SU-DHL-6 (cell line): ENCODE data around the gene SNAP29.

Experiments used
- H2AFZ ChIP-seq: fragments of 200-600 bp; sonication (generic); 2 replicates; pipeline ENCODE4 v1.6.1; 2014; ENCODE audit warnings: low read depth, mild to moderate bottlenecking, moderate library complexity, mixed read lengths, antibody characterized with exemption, low read length; ENCODE audit not compliant: severe bottlenecking
- H3F3A ChIP-seq: fragments of 200-600 bp; shearing (Covaris generic); 2 replicates; pipeline ENCODE4 v1.6.0; 2016; ENCODE audit warnings: antibody characterized with exemption, mild to moderate bottlenecking; ENCODE audit not compliant: insufficient read depth
- H3K27ac ChIP-seq: fragments of 200-600 bp; sonication (generic); 2 replicates; pipeline ENCODE4 v1.5.1; 2016; ENCODE audit warnings: low read depth, mild to moderate bottlenecking, low read length, moderate library complexity, mixed read lengths
- H3K27me3 ChIP-seq: fragments of 200-600 bp; sonication (generic), shearing (Covaris generic); 2 replicates; pipeline ENCODE4 v1.6.0; 2014; ENCODE audit warnings: mild to moderate bottlenecking, low read length
- H3K36me3 ChIP-seq: fragments of 200-600 bp; sonication (generic); 2 replicates; pipeline ENCODE4 v1.6.1; 2014; ENCODE audit warnings: mild to moderate bottlenecking, low read length, mixed read lengths
- H3K4me2 ChIP-seq: fragments of 300-600, 200-600 bp; shearing (Covaris generic), sonication (generic); 2 replicates; pipeline ENCODE4 v1.6.0; 2014; ENCODE audit warnings: low read length, low read depth, mild to moderate bottlenecking; ENCODE audit not compliant: poor library complexity, severe bottlenecking
- H3K4me3 ChIP-seq: fragments of 200-600 bp; sonication (generic); 2 replicates; pipeline ENCODE4 v1.5.1; 2014; ENCODE audit warnings: antibody characterized with exemption, low read length, mild to moderate bottlenecking, mixed read lengths; ENCODE audit not compliant: insufficient read depth, poor library complexity, severe bottlenecking
- H3K79me2 ChIP-seq: fragments of 200-600 bp; sonication (generic); 2 replicates; pipeline ENCODE4 v1.6.1; 2014; ENCODE audit warnings: mild to moderate bottlenecking, low read length, moderate library complexity; ENCODE audit not compliant: insufficient read depth
- H3K9ac ChIP-seq: fragments of 200-600 bp; sonication (generic); 2 replicates; pipeline ENCODE4 v1.7.0; 2014; ENCODE audit warnings: mild to moderate bottlenecking, low read length
- H3K9me2 ChIP-seq: fragments of 200-600 bp; sonication (generic); replicated peaks from 2 replicates; pipeline ENCODE4 v1.6.1; 2014; ENCODE audit warnings: low read length; ENCODE audit not compliant: insufficient read depth
- H3K9me3 ChIP-seq: fragments of 200-600 bp; sonication (generic); 2 replicates; pipeline ENCODE4 v1.6.1; 2014; ENCODE audit warnings: low read length, mixed read lengths; ENCODE audit not compliant: insufficient read depth
- H4K20me1 ChIP-seq: fragments of 200-600 bp; sonication (generic); 2 replicates; pipeline ENCODE4 v1.6.1; 2014; ENCODE audit warnings: low read depth, mild to moderate bottlenecking, antibody characterized with exemption, low read length, moderate library complexity, mixed read lengths
- EZH2phosphoT487 ChIP-seq: fragments of 200-600 bp; sonication (generic), shearing (Covaris generic); conservative IDR thresholded peaks from 2 replicates; pipeline ENCODE4 v1.6.1; 2018; ENCODE audit warnings: mild to moderate bottlenecking, antibody characterized with exemption, low read length, moderate library complexity, mixed read lengths
- TF ChIP-seq, protein P1 (sequence below): fragments of 200-600 bp; sonication (generic); IDR thresholded peaks from one replicate; pipeline ENCODE4 v1.5.1; 2017; ENCODE audit warnings: antibody characterized with exemption, mild to moderate bottlenecking, low read length, moderate library complexity; ENCODE audit not compliant: insufficient read depth, poor library complexity, severe bottlenecking

The SNAP29 gene

DNA sequence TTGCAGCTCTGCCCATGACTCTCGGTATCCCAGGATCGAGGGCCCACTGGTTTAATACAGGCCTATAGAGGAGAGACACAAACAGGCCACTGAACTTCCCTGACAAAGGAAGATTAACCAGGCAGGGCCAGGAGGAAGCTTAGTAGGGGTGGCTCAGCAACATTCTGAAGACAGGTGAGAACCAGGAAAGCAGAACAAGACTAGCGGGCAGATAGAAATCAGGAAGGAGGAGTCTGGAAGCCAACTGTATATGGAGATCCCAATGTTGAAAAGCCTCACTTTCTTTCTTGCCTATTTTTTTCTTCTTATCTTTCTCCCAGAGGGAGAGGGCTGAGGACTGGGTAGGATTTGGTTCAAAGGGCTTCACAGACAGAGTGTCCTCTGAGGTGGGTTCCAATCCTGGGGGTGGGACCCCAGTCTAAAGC is 5.6 kb upstream of the SNAP29 start:
- no peaks in the 10 kb centered on the region for H3K36me3 ChIP-seq
- no peak overlapping the region for H3K4me3 ChIP-seq
- TF ChIP-seq EZH2phosphoT487, result no peak
- TF ChIP-seq, protein P1, sequence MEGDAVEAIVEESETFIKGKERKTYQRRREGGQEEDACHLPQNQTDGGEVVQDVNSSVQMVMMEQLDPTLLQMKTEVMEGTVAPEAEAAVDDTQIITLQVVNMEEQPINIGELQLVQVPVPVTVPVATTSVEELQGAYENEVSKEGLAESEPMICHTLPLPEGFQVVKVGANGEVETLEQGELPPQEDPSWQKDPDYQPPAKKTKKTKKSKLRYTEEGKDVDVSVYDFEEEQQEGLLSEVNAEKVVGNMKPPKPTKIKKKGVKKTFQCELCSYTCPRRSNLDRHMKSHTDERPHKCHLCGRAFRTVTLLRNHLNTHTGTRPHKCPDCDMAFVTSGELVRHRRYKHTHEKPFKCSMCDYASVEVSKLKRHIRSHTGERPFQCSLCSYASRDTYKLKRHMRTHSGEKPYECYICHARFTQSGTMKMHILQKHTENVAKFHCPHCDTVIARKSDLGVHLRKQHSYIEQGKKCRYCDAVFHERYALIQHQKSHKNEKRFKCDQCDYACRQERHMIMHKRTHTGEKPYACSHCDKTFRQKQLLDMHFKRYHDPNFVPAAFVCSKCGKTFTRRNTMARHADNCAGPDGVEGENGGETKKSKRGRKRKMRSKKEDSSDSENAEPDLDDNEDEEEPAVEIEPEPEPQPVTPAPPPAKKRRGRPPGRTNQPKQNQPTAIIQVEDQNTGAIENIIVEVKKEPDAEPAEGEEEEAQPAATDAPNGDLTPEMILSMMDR, result no peak
- no peaks in the 10 kb centered on the region for H3K9me3 ChIP-seq
- no peaks in the 10 kb centered on the region for H4K20me1 ChIP-seq
- no peak overlapping the region for H3K27ac ChIP-seq
- H3K27me3 ChIP-seq, result no peaks in the 10 kb centered on the region
- peaks cover 85% of the 10 kb centered on the region for H3K79me2 ChIP-seq
- H3F3A ChIP-seq, result no peaks in the 10 kb centered on the region
- H3K9ac ChIP-seq, result no peak overlapping the region
- no peaks in the 10 kb centered on the region for H3K9me2 ChIP-seq
- no peak overlapping the region for H3K4me2 ChIP-seq
- no peak overlapping the region for H2AFZ ChIP-seq

DNA sequence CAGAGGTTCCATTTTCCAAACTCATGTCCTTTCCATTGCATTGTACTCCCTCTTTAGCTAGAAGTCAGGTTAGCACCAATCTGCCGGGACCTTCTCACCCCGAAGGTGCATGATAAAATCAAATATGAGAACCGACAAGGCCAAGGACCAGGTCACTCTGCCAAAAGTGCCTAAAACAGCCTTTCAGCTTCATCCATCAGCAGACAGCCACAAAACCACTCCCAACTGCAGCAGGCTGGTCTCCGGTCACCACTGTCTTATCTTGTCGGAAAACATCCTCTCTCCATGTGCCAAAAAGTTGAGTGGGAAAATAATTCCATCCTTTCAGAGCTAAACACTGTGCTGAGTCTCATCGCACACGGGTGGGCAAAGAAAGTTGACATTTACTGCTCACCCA is 1.6 kb upstream of the SNAP29 start:
- H3K79me2 ChIP-seq, result peaks cover 62% of the 10 kb centered on the region
- H2AFZ ChIP-seq, result no peak overlapping the region
- peak overlapping the region; percentile 82 for H3K4me2 ChIP-seq
- H3K27me3 ChIP-seq, result no peaks in the 10 kb centered on the region
- no peak for TF ChIP-seq EZH2phosphoT487
- TF ChIP-seq, protein P1, result no peak
- H3K9ac ChIP-seq, result peak overlapping the region; percentile 68
- H3K9me2 ChIP-seq, result no peaks in the 10 kb centered on the region
- no peak overlapping the region for H3K27ac ChIP-seq
- H4K20me1 ChIP-seq, result no peaks in the 10 kb centered on the region
- peak overlapping the region; percentile 70 for H3K4me3 ChIP-seq
- no peaks in the 10 kb centered on the region for H3K36me3 ChIP-seq
- H3F3A ChIP-seq, result no peaks in the 10 kb centered on the region
- no peaks in the 10 kb centered on the region for H3K9me3 ChIP-seq

DNA sequence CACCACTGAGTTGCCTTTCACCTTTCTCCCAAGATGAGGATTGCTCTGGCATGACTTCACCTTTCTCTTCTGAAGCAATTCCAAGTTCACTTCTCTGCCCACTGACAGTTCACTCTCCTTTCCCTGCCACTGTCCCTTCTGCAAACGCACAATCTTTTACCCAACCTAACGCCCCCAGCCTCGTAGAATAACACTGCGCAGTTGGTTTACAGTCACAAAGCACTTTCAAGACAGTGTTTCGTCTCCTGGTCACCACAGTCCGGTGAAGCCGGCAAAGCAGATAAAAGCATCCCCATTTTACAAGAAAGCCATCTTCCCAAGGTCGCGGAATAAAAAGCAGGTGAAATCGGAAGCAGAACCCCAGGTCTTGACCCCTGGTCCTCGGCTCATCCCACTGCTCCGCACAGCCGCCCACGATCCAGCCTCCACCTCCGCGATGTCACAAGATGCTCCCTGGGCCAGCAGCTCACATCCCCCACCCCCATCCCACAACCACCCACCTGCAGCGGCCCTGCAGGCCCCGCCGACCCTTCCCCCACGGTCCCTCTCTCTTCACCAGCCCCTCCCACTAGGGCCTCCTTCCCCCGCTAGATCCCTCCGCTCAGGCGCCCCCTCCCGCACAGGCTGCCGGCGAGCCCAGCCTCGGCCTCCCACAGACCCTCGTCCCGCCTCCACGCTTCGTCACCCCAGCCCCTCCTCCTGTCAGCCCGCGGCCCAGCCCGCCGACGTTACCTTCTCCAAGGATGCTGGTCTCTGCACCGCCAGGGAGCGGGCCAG is 781 bp upstream of the SNAP29 start:
- Histone ChIP-seq H3F3A (no peaks in the 10 kb centered on the region), H2AFZ (no peak overlapping the region), H3K4me3 (peak overlapping the region; percentile 70), H3K9me3 (no peaks in the 10 kb centered on the region), H3K27ac (peak overlapping the region; percentile 51; the same call in 1 of the 2 replicates), H3K9ac (peak overlapping the region; percentile 68), H3K79me2 (peaks cover 55% of the 10 kb centered on the region), H3K4me2 (peak overlapping the region; percentile 82), H3K9me2 (no peaks in the 10 kb centered on the region), H3K27me3 (no peaks in the 10 kb centered on the region), H3K36me3 (no peaks in the 10 kb centered on the region), H4K20me1 (no peaks in the 10 kb centered on the region)
- no peak for TF ChIP-seq EZH2phosphoT487
- TF ChIP-seq, protein P1, result no peak
